Measurements from ENCODE around the gene HOXB7.

Gene HOXB7

DNA sequence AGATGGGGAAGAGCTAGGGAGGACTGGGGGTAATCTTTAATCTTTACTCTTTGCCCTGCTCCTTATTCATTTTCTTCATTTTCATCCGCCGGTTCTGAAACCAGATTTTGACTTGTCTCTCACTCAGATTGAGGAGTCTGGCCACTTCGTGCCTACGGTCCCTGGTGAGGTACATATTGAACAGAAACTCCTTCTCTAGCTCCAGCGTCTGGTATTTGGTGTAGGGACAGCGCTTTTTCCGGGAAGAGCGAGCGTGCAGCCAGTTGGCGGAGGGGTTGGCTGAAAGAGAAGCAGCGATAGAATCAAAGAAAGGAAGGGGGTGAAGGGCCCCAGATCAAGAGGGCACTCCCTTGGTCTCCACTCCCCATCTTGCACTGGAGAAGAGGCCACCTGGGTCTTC is 12.0 kb upstream of the HOXB7 start:
- DNase-seq, result no peak

- DNase-seq, result no peak
Measured at GRCh38 chr17:48621410-48622392, 10.9 kb upstream of the HOXB7 start.

- DNase-seq, result no peak
Measured at GRCh38 chr17:48620461-48621139, 9.8 kb upstream of the HOXB7 start.

GRCh38 chr17:48619826-48620449 is 9.1 kb upstream of the HOXB7 start:
- no peak for DNase-seq

- DNase-seq, result peak; percentile 96
Measured at GRCh38 chr17:48618256-48618896, 7.6 kb upstream of the HOXB7 start.

- no peak for DNase-seq
Measured at GRCh38 chr17:48617471-48618255, 6.8 kb upstream of the HOXB7 start.

DNA sequence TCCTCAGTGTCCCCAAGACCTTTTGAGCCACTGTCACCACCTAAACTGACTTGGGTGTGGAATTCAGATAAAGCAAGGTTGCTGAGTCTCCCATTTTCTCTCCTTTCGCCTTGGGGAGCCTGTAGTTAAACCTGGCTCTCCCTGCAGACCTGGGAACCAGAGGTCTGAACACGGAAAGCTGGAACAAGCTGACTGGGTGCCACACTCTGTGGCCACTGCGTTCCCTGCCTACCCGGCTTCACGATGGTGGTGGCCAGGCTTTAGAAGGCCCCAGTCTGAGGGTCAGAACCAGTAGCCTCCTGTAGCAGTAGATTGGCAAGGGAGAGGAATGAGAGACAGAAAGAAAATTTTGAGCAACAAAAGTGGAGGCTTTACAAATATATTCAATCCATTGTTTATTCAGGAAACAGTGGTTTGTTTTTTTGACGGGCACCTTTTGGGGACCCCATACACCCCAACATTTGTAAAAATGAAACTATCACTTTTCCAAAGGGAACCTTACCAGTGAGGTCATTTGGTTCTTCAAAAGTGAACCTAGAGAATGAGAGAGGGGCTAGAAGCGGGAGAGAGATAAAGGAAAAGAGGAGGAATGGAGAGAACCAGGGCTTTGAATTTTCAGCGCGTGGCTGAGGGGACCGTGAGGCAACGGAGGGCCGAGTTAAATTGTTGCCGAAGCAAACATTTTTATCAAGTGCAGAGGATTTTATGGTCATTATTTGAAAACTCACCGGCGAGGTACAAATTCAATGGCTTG is 6.1 kb upstream of the HOXB7 start:
- DNase-seq, result no peak

GRCh38 chr17:48615963-48616716 is 5.3 kb upstream of the HOXB7 start:
- DNase-seq, result no peak

DNA sequence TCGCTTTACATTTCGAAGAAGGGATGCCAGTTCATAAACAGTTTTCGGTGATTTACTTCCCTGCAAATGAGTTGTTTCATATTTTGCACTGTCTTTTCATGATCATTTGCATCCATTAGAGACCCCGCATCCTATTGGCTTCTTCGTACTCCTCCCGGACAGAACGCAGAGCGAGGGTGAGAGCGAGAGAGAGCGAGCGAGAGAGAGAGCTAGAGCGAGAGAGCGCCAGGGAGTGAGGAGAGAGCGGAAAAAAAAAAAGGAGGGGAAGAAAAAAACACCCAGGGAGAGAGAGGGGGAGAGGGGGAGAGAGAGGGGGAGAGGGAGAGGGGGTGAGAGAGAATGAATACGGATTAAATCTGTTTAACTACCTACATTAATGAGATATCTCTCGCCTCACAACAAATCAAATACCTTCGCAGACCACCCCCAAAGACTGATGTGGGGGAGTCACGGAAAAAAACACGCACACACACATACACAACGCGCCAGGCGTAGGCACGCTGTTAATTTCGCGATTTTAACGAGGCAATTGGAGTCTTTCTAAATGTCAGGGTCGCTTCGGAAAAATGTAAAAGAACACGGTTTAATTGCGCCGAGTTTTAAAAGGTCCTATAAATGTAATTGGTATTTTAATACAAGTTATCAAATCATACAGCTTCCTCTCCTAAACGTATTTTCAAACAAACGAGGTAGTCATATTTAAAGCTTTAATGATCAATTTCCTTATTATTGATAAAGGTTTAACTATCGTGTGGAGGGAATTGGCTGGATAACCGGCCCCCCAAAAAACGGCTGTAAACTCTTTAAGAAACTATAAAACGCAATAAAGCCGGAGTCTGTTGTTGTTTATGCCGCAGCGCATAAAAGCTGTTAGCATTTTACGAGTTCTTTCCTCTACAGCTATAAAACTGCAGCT is 4.5 kb upstream of the HOXB7 start, which contains the start of gene HOXB8:
HOXB8 (minus strand) TSS at position 246 of the 916 bp plus-strand sequence. CDS start 588 bp downstream, outside the sequence.
- no peak for DNase-seq

DNA sequence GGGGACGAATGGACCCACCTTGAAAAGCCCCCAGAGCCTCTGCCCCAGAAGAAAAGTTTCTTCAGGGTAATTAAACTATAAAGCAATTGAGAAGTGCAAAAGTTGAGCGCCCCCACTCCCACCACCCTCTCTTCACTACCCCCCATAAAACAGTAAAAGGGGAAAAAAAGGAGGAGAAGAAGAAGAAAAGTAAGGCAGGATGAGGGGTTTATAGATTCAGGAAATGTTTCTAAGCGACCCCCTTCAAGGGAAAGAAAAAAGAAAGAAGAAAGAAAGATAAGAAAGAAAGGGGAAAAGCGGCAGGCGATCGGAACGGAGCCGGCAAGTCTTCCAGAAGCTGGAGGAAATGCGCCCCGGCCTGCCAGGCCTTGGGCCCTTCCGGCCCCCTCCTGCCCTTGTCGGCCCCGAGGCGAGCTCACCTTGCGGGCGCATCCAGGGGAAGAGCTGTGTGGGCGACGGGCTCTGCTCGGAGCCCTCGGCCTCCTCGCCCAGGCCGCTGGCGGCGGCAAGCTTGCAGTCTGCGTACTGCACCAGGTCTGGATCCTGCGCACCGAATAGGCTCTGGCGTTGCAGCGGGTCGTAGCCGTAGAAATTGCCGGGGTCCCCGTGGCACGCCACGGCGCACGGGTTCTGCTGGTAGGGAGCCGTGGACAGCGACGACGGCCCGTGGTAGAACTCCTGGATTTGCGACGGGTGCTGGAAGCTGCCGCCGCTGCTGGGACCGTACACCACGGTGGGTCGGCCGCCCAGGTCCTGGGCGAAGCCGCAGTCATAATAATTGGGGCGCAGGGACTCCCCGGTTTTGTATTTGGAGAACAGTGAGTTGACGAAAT is 3.3 kb upstream of the HOXB7 start:
- DNase-seq, result no peak

- no peak for DNase-seq
Measured at GRCh38 chr17:48612854-48613691, 2.3 kb upstream of the HOXB7 start.

DNA sequence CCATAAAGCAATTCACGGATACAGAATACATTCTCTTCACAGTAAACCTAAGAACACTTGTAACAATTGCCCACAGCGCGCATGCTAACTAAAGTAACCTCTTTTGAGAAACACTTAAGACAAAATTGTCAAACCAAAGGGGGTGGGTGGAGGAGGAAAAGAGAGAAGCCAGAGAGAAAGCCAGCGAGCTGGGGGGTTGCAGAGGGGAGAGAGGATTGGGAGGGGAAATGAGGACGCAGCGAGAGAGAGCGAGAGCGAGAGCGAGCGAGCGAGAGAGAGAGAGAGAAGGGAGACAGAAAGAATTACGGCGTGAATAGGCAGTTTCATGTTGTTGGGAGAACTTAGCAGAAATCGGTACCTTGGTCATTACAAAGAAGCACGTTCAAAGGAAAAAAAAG is 1.6 kb upstream of the HOXB7 start:
- DNase-seq, result no peak

DNA sequence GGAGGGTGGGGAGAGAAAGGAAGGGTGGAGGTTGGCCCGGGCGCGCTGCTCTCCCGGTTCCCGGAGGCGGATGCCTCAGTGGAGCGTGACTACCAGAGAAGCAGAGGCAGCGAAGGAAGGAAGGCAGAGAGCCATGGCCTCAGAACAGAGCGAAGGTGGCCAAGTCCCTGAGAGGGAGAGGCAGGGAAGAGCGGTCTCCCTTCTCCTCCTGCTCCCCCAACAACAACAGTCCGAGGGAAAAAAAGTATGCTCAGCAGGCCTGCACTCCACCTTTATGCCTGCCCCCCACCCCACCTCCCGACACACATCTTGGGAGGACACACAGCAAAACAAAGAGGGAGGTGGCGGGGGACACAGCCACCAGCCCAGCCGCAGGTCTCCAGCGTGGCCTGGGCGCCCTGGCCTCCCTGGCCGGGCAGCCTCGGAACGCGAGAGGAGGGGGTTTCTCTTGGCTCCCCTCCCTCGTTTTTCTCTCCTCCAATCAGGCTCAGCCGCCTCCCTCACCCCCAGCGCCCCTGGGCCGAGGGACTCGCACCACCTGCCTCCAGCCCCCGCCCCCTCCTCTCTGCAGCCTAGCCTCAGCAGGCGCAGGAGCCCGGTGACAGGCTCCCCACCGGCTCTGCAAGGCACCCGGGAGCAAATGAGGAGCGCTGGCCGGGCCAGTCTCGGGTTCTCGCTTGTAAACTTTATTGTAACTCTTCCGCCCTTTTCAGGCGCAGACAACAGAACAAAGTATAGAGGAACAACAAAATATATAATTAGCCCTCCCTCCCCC is 1.1 kb upstream of the HOXB7 start:
- DNase-seq, result no peak

- no peak for DNase-seq
Measured at GRCh38 chr17:48611213-48611612, 396 bp upstream of the HOXB7 start.

GRCh38 chr17:48609759-48610281 is 997 bp downstream of the HOXB7 start:
- no peak for DNase-seq

- DNase-seq, result no peak
Measured at GRCh38 chr17:48609033-48609432, 1.8 kb downstream of the HOXB7 start.

DNA sequence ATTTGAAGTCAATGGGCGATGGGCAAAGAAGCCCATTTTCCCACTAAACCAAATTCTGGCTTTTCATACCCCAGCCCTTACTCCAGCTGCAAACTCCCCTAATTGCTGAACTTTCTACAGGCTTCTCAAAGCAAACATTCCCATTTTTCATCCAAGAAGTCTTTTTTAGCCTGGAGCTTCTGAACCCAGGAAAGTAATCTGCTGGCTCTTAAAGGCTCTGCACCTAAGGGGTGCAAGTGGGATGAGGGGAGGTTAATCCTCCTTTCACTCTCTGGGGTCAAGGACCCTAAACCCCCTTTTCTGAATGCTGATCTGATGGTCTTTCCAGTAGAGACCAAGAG is 2.4 kb downstream of the HOXB7 start:
- DNase-seq, result no peak

Data from activated CD8-positive, alpha-beta memory T cell treated with anti-CD3 and anti-CD28 coated beads, Interleukin-2, amount 50 U/mL, for 48 hours (primary cell).